HG03064 (cell line): ENCODE data around the gene CPSF4.

Source experiments
- ATAC-seq: cut with Tn5 transposase; IDR thresholded peaks from one replicate; pipeline ENCODE4 v1.9.1; 2021; ENCODE audit warnings: low read depth; ENCODE audit not compliant: unreplicated experiment

CPSF4 gene

DNA sequence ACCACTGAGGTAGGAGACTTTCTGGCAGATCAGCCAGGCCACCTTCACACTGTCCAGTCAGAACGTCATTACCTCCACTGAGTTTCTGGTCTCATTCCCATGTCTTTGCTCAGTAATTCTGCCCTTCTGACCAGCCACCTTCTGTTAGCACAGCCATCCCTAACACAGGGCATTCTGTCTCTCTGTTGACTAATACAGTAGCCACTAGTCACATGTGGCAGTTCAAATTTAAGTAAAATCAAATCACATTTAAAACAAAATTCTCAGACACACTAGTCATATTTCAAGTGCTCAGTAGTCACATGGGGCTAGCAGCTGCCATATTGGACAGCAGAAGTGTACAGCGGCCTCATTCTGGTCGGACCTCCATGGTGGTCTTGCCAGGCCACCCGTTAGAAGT lies 7.4 kb downstream of the CPSF4 start:
- no peak for ATAC-seq

DNA sequence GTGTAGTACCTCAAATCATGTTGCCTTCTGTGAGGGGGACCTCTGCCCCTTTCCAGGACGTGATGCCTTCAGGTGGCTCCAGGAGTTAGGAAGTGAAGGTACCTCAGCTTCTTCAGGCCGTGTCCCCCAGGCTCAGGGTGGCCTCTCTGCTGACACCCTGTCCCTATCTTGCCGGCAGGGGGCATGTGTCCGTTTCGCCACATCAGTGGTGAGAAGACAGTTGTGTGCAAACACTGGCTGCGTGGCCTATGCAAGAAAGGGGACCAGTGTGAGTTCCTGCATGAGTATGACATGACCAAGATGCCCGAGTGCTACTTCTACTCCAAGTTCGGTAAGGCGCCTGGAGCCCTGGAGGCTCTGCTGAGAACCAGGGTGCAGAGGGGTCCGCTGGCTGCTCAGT lies 9.2 kb downstream of the CPSF4 start:
- ATAC-seq: no peak

DNA sequence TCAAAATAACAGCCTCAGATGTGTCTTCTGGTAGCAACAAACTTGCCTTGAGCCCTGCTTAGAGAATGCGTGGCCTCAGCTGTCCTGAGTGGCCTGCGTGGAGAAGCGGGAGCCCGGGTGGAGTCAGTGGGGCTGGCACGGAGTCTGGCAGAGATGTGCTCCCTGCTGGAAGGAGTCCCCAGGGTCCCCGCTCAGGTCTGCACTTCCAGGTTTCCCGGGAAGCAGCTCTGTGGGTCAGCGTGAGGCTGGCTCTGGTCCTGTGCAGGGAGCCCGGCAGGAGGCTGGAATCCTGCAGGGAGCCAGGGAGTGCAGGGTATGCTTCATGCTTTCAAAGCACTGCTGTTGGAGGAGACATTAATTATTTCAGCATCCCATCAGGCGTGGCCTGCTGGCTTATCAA lies 10.1 kb downstream of the CPSF4 start:
- ATAC-seq: no peak

DNA sequence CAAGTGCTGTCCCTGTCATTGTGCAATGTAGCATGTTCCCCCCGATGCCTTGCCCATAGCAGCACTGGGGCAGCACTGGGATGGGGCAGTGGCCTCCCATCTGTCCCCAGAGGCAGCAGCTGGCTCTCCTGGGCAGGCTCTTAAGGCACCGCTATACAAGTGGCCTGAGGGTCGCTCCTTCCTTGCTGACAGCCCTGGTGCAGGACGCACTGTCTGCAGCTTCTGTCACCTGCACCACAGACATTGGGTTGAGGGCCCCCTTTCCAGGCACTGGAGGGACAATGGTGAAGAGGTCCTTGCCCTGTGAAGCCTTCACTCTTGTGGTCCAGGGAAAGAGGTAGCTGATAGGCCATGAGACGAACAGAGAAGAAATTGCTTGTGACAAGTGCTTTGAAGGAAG lies 10.6 kb downstream of the CPSF4 start:
- ATAC-seq: no peak

DNA sequence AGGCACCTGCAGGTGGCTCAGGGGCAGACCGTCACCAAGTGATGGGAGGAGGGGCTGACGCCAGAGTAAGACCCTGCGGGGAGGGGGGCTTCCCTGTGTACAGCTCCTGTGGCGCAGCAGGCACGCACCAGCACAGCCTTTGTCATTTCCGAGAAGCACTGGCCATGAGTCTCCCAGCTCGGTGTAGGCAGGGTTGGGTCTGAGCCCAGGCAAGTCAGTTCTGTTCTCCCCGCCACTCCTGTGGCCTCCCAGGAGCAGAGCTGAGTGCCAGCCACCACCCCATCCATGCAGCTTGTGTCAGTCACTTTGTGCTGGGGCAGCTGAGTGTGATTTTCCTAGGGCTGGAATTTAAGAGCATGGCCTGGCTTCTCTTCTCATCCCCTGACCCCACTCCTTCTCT lies 13.2 kb downstream of the CPSF4 start:
- no peak for ATAC-seq

DNA sequence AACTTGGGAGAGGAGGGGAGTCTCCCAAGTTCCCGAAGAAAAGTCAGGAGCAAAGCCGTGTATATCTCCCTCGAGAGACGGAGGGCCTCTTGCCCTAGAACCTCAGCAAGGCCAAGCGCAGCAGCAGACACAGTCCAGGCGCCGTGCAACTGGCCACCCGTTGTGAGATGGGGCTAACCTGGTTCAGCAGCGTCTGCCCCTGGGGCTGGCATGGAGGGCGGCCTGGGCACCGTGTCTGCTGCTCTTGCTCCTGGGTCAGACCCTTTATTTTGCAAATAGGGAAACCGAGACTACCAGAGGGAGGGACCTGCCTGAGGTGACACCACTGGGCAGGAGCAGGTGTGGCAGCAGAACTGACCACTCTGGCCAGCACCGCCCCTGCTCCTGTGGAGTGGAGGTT lies 13.8 kb downstream of the CPSF4 start:
- ATAC-seq: no peak

DNA sequence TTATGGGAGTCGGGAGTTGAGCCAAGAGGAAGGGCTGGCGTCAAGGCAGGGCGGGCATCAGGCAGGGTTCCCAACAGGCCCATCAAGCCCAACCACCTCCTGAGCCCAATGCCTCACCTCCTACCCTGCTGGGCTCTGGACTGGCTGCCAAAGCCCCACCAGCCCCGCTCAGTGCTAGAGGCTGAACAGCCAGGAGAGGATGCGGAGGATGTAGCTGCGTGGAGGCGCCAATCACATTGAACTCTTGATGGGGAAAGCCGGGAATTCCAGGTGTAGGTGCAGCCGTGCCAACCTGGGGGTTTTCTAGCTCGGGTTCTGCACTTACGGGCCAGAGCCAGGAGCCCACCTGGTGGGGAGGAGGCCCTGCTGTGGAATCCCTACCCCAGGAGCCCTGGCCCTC lies 14.4 kb downstream of the CPSF4 start:
- no peak for ATAC-seq

DNA sequence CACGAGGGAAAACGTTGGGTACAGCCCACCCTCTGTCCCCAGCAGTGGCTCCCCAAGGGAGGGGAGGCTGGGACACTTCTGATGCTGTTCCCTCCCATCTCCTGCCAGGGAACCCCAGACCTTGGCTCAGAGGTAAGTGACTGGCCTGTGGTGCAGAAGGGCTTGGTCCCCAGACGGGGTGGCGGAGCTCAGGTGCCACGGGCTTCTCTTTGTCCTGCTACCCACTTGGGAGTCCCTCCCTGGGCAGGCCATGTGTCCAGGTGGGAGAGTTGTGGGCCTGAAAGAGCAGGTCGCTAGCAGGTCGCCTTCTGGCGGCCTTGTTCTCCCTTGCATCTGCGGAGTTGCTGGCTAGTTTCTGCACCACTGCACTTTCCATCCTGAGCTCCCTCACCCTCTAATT lies 17.1 kb downstream of the CPSF4 start:
- ATAC-seq: no peak

DNA sequence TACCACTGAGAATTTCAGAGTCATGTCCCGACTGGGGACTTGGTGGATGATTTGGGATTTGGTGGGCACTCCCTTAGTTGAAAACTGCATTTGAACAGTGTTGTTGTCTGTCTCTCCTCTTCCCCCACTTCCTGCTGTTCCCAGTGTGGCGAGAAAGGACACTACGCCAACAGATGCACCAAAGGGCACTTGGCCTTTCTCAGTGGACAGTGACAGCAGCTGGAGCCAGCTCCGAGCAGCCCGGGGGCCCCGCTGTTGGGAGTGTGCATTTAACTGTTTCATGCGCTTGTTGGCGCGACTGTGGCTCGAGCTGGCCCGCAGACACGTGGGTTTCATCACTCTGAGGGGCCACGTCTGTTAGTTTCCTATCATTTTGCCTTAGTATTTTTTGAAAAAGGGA lies 17.5 kb downstream of the CPSF4 start:
- no peak for ATAC-seq

DNA sequence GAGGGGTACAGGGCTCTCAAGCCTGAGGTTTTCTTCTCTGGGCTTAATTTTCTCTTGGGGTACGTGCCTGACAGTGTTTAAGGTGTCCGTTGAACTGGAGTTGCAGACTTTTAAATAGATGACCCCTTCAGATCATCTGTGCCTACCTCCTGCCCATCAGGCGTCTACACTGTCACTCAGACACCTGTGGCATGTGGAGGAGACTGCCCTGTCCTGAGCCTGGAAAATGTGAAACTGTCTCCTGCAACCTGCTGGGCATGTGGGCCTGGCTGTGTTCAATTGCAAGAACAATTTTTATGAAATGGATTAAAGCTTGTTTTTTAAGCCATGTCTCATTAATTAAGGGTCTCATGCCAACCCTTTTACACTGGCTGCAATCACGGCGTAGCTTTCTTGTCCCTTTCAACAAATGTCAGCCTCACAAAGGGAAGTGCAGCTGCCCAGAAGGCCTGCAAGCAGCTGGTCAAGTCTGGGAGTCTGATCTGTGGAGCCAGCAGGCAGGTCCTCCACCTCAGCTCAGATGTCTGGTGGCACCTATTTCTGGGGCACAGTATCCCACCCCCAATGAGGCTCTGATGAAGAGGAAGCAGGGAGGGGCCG lies 18.4 kb downstream of the CPSF4 start:
- ATAC-seq: no peak

DNA sequence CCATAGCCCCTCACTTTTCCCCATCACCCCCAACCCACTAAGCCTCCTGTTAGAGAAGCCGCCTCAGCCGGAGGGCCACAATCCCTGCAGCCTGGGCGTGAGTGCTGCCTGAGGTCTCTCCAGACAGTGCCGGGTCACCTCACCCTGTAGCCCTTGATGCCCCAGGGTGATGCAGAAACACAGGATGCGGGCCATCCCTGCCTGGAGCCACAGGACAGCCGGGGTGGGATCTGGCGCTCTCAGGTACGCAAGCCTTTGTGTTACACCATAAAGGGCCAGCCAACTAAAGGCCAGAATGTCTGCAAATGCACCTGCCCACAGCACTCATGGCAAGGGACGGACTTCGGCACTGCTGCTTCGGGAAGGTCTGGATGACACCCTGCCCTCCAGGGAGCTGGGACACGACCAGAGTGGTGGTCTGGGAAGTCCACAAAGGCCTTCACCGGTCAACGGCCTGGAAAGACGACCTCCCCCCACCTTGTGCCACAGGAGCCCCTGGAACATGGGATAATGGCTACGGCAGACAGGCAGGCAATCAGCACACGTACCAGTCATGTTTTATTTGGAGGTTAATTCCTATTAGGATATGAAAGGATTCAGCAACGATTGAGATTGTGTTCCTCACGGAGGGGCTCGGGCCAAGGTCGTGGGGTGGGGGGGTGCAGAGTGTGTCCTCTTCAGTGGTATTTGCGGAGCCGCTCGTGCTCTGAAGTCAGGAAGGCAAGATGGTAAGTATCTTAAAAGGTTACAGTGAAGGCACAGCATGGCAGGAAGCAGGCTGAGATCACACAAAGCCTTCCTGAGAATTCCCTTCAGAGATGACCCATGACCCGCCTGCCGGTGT lies 19.1 kb downstream of the CPSF4 start:
- ATAC-seq: no peak

DNA sequence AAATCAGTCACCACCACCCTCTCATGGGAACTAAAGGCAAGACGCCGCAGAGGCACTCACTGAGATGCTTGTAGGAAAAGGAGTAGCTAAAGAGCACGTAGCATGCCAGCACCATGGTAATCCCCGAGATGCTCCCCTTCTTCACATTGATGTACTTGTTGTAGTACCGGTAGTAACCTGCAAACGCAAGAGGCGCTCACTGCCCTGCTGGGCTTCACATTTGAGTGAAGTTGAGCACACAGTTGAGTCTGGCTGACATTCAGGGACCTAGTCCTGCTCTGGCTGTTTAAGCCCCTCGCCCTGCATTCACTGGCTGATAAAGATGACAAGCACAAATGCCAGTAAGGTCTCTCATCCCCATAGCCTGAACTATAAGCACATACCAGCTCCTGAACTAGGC lies 20.3 kb downstream of the CPSF4 start:
- no peak for ATAC-seq

DNA sequence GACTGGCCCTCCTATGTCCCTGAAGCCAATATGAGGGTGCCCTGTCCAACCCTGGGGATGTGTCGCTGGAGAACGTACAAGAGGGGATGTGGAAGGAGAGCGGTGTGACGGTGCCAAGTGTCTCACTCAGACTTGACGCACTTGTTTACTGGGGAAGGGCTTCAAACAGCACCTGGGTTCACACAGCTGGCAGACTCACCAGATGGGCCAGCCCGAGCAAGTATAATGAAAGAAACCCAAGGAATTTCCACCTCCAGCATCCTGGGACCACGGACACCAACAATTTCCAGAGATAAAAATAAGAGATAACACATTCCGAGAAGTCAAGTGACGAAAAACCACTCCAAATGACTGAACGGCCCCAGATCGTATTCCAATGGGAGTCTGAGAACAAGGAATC lies 21.9 kb downstream of the CPSF4 start:
- no peak for ATAC-seq

DNA sequence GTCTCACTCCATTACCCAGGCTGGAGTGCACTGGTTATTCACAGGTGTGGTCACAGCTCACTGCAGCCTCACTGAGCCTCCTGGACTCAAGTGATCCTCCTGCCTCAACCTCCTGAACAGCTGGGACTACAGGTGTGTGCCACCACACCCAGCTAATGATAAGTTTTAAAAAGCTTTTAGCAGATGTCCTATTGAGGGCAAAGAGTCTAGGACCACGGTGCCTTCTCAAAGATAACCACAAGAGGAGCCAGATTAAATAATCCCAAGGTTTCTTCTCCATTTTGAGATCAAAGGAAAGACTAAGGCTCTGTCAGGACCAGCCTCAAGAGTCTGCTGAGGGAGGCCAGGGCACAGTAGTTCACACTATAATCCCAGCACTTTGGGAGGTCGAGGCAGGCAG lies 22.5 kb downstream of the CPSF4 start:
- no peak for ATAC-seq

DNA sequence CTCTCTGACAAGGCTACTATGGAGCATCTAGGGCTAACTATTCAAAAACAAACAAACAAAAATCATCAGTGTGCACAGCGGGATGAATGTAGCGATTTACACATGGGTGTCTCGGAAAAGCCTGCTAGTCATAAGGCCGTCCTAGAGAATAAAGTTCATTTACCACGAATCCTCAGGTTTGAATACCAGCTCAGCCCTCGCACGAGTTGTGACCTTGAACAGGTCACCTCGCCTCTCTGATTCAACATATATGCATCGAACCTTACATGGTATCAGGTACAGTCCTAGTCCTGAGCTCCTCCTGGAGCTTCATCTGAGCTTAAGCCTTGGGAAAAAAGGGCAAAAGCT lies 26.7 kb downstream of the CPSF4 start:
- ATAC-seq: no peak

DNA sequence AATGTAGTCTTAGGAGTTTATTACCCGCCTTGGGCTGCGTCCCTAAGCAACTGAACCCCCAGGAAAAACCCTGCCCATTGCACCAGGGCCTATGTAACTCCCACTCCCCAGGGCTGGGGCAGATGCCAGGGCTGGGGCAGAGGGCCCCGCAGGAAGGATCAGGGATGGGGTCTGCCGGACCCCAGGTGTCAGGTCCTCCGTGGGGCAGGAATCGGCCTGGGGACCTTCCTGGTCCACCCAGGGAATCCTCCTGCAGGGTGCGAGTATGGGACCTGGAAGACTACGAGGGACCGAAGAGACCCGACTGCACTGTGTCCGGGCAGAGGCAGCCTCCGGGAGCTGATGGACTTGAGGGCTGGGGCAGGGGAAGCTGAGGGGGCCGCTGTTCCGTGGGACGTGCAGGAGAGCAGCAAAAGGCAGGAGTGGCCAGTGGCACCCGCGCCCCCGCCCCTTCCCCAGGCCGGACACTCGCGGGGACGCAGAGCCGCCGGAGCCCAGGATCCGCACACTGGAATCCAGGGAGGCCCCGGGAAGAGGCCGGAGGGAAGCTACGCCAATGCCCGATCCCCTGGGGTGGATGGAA lies 29.7 kb downstream of the CPSF4 start:
- ATAC-seq: no peak

DNA sequence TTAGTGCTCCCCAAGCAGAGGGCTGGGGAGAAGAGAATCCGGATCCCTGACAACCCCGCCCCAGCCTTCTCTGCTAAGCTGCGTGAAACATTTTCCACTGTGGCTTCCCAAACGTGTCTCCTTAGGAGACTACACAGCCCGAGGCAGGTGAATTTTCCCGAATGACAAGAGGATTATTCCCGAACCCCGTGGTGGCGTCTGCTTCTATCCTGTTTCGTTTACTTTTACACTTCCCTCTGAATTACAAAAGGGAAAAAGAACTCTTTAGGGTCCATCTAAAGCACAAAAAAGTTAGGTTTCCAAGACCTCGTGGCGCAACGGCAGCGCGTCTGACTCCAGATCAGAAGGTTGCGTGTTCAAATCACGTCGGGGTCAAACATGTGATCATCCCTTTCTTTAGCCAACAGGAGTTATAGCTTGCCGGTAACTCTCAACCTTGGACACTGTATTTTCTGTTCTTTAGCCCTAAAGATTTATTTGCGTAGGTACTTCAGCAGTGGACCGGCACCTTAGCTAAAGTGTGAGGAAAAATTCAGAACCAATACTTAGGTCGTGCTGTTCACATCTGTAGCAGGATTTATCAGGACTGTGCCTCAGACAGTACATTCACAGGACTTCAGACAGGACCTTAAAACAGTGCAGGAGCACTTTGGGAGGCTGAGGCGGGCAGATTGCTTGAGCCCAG lies 30.8 kb downstream of the CPSF4 start:
- no peak for ATAC-seq

DNA sequence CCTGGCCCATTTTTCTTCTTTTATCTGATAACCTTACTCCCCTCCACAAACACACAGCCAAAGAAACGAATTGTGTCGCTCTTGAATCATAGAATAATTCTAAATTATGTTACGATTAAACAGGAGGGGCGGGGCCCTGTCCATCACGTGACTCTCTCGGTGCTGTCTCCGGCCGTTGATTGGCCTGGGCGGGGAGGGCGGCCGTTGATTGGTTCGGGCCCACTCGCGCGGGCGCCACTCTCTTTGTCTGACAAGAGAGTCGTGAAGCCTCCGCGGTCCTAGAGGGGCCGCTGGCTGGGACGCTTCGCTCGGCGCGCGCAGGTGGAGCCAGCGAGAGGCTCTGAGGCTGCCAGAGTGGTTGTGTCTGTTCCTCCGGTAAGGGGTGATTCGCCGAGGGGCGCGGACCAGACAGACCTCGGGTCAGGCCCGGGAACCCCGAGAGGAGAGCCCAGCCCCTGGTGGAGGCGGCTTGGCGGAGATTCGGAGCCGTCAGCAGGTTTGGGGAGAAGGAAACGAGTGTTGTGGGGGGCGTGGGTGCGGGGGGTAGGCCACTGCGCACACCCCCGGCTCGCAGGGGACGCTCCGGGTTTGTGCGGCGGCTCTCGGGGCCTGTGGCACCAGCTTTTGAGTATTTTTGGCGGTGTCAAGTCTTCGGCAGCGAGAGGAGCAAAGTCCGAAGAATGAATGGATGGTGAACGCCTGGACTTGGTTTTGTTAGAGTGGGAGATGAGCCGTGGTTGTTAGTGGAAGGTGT lies 34.0 kb downstream of the CPSF4 start, which contains the start of gene ZNF789:
ZNF789 (plus strand) TSS at position 330 of the 754 bp plus-strand sequence. CDS start 3,567 bp downstream, outside the sequence.
- ATAC-seq: peak; percentile 96

DNA sequence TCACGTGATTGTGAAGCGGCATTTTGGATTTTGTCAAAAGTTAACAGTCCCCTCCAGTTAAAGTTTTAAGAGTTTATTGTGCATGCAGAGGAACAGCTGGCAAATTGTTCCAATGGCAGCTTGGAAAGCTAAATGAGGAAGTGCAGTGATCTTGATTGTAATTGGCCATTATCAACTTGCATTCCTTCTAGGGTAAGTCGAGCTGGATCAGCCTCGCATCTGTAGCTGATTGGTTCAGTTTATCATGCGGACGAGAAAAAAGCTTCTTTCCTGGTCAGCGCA lies 34.5 kb downstream of the CPSF4 start:
- no peak for ATAC-seq

DNA sequence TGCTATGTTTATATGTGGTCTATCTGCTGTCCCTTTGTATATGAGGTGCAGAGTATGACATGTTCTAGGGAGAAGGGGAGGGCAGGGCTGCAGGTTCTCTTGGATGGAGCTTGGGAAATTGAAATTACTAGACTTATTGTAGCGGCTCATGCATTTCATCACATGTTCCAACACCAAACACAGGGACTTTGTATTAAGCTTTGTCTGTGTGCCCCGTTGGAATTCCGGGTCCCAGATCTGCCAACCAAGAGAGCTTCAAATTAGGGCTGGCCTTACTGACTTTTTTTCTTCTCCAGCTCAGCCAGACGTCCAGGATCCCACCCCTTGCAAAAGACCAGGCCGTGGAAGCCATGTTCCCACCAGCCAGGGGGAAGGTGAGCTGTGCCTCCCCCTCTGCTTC lies 37.4 kb downstream of the CPSF4 start:
- ATAC-seq: no peak
